NB4 (cell line): ENCODE data around the gene SLC28A3.

Source experiments
- MAX ChIP-seq: IDR thresholded peaks from 2 replicates; pipeline ENCODE4 v1.6.1; 2011; ENCODE audit warnings: low read depth, low read length
- POLR2A ChIP-seq: IDR thresholded peaks from 2 replicates; pipeline ENCODE4 v1.6.1; 2011; ENCODE audit warnings: mild to moderate bottlenecking; ENCODE audit not compliant: insufficient read length; ENCODE audit errors: extremely low read depth
- TF ChIP-seq, protein P1 (sequence below): IDR thresholded peaks from one replicate; pipeline ENCODE4 v1.5.1; 2012; ENCODE audit warnings: low read depth, low read length

- TF ChIP-seq, protein P1, sequence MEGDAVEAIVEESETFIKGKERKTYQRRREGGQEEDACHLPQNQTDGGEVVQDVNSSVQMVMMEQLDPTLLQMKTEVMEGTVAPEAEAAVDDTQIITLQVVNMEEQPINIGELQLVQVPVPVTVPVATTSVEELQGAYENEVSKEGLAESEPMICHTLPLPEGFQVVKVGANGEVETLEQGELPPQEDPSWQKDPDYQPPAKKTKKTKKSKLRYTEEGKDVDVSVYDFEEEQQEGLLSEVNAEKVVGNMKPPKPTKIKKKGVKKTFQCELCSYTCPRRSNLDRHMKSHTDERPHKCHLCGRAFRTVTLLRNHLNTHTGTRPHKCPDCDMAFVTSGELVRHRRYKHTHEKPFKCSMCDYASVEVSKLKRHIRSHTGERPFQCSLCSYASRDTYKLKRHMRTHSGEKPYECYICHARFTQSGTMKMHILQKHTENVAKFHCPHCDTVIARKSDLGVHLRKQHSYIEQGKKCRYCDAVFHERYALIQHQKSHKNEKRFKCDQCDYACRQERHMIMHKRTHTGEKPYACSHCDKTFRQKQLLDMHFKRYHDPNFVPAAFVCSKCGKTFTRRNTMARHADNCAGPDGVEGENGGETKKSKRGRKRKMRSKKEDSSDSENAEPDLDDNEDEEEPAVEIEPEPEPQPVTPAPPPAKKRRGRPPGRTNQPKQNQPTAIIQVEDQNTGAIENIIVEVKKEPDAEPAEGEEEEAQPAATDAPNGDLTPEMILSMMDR: no peak
- TF ChIP-seq POLR2A: no peak
- TF ChIP-seq MAX: no peak
These were observed 26.3 kb downstream of the SLC28A3 start for GRCh38 chr9:84314306-84314705.
